ENCODE data around the gene RALY.

- no peak for TF ChIP-seq CTCF (IDR thresholded peaks at IDR 0.05; ENCODE audit: low read depth, low read length, poor library complexity, severe bottlenecking)
- no peak for TF ChIP-seq EZH2phosphoT487 (IDR thresholded peaks at IDR 0.05; ENCODE audit: borderline replicate concordance, low read length)
Measured at GRCh38 chr20:34085544-34086040, 91.9 kb downstream of the RALY start.

Measured in DOHH2 (cell line).